A549 (cell line): ENCODE data around the gene NUDT16.

ENCODE experiments used
- BHLHE40 ChIP-seq: IDR thresholded peaks from 2 replicates; pipeline ENCODE4 v1.6.1; 2012; ENCODE audit warnings: low read depth, low read length, inconsistent platforms
- TF ChIP-seq, protein P1 (sequence below): fragments of >200 bp; sonication (Bioruptor Twin); formaldehyde crosslinking; IDR thresholded peaks from 3 replicates; pipeline ENCODE4 v1.5.1; 2016
- TF ChIP-seq, protein P2 (sequence below): IDR thresholded peaks from 2 replicates; pipeline ENCODE4 v1.6.1; 2012

DNA sequence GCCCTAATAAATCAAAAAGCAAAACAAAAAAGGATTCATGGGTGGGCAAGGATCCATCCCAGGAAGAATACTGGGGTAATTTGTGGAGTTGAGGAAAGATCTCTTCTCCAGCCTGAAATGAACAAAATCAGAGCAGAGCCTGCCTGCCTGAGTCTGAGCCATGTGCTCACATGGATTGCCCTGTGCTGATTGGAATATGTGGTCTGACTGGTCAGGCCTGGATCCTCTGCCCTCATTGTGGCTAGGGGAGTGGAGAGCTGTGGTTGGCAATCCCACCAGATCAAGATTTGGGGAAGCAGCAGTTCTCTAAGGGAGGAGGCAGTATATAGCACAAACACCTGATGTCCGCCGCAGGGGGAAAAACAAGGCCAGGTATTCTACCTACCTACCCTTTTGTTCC, 6.8 kb upstream of the NUDT16 start:
- TF ChIP-seq, protein P1, sequence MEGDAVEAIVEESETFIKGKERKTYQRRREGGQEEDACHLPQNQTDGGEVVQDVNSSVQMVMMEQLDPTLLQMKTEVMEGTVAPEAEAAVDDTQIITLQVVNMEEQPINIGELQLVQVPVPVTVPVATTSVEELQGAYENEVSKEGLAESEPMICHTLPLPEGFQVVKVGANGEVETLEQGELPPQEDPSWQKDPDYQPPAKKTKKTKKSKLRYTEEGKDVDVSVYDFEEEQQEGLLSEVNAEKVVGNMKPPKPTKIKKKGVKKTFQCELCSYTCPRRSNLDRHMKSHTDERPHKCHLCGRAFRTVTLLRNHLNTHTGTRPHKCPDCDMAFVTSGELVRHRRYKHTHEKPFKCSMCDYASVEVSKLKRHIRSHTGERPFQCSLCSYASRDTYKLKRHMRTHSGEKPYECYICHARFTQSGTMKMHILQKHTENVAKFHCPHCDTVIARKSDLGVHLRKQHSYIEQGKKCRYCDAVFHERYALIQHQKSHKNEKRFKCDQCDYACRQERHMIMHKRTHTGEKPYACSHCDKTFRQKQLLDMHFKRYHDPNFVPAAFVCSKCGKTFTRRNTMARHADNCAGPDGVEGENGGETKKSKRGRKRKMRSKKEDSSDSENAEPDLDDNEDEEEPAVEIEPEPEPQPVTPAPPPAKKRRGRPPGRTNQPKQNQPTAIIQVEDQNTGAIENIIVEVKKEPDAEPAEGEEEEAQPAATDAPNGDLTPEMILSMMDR = no peak
- TF ChIP-seq, protein P2, sequence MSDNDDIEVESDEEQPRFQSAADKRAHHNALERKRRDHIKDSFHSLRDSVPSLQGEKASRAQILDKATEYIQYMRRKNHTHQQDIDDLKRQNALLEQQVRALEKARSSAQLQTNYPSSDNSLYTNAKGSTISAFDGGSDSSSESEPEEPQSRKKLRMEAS = no peak
- no peak for TF ChIP-seq BHLHE40
